OCI-LY3 (cell line): ENCODE data around the gene SPX.

ENCODE experiments used
- EZH2phosphoT487 ChIP-seq: fragments of 200-600 bp; shearing (Covaris generic); IDR thresholded peaks from 2 replicates; pipeline ENCODE4 v1.6.1; 2018; ENCODE audit warnings: antibody characterized with exemption, mixed run types, low read depth
- TF ChIP-seq, protein P1 (sequence below): fragments of 200-600, 300-600 bp; sonication (generic); IDR thresholded peaks from 2 replicates; pipeline ENCODE4 v1.5.1; 2014; ENCODE audit warnings: antibody characterized with exemption, low read length, low read depth

DNA sequence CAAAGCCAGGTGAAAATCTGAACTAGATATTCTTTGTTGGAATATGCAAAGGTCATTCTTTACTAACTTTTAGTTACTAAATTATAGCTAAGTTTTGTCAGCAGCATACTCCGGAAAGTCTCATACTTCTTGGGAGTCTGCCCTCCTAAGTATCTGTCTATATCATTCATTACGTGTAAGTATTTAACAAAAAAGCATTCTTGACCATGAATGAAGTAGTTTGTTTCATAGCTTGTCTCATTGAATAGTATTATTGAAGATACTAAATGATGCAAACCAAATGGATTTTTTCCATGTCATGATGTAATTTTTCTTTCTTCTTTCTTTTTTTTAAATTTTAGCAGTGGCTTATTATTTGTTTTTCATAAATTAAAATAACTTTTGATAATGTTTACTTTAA is 9.8 kb upstream of the SPX start:
- TF ChIP-seq, protein P1, sequence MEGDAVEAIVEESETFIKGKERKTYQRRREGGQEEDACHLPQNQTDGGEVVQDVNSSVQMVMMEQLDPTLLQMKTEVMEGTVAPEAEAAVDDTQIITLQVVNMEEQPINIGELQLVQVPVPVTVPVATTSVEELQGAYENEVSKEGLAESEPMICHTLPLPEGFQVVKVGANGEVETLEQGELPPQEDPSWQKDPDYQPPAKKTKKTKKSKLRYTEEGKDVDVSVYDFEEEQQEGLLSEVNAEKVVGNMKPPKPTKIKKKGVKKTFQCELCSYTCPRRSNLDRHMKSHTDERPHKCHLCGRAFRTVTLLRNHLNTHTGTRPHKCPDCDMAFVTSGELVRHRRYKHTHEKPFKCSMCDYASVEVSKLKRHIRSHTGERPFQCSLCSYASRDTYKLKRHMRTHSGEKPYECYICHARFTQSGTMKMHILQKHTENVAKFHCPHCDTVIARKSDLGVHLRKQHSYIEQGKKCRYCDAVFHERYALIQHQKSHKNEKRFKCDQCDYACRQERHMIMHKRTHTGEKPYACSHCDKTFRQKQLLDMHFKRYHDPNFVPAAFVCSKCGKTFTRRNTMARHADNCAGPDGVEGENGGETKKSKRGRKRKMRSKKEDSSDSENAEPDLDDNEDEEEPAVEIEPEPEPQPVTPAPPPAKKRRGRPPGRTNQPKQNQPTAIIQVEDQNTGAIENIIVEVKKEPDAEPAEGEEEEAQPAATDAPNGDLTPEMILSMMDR: no peak
- no peak for TF ChIP-seq EZH2phosphoT487
